H1 (cell line): ENCODE results near the gene YWHAQ. TPM values are rescaled to one million over a fixed set of nuclear protein-coding genes. Genes with fewer than 3 reads are reported as not detected.

ENCODE experiments used
- BCL11A ChIP-seq, 2 experiments: IDR thresholded peaks; one replicate each; pipeline ENCODE4 v1.6.1; 2011; ENCODE audit warnings: low read depth in 2 of 2, low read length in 2 of 2, mild to moderate bottlenecking in 2 of 2
- BRCA1 ChIP-seq: IDR thresholded peaks from 2 replicates; pipeline ENCODE4 v1.6.1; 2012; ENCODE audit warnings: low read depth, low read length, improper control_type of control experiment
- CHD7 ChIP-seq: fragments of 300-600 bp; sonication (generic); IDR thresholded peaks from 2 replicates; pipeline ENCODE4 v1.7.1; 2012; ENCODE audit warnings: low read length, moderate library complexity, mild to moderate bottlenecking, inconsistent platforms; ENCODE audit not compliant: insufficient replicate concordance
- GABPA ChIP-seq: IDR thresholded peaks from 2 replicates; pipeline ENCODE4 v1.6.1; 2011; ENCODE audit warnings: mild to moderate bottlenecking, low read length, moderate library complexity, borderline replicate concordance; ENCODE audit not compliant: insufficient read depth
- JUN ChIP-seq: IDR thresholded peaks from 2 replicates; pipeline ENCODE4 v1.6.1; 2011; ENCODE audit warnings: low read depth, mild to moderate bottlenecking, improper control_type of control experiment, low read length
- POU5F1 ChIP-seq: IDR thresholded peaks from 2 replicates; pipeline ENCODE4 v1.6.1; 2011; ENCODE audit warnings: low read depth, mild to moderate bottlenecking, low read length, moderate library complexity
- RNF2 ChIP-seq: fragments of 200-900, 300-1000 bp; sonication (generic); IDR thresholded peaks from 2 replicates; pipeline ENCODE4 v1.7.1; 2016; ENCODE audit warnings: borderline replicate concordance, low read depth, mild to moderate bottlenecking, antibody characterized with exemption, low read length; ENCODE audit not compliant: poor library complexity, severe bottlenecking; ENCODE audit errors: missing control alignments
- SIN3A ChIP-seq, 2 experiments: IDR thresholded peaks in 1 of 2; conservative IDR thresholded peaks in 1 of 2; 2 replicates each; pipeline ENCODE4 v1.6.1; 2011 to 2012; ENCODE audit warnings: low read length in 2 of 2, improper control_type of control experiment in 1 of 2, low read depth in 1 of 2, mild to moderate bottlenecking in 1 of 2
- SUZ12 ChIP-seq: fragments of 200-600 bp; sonication (generic); IDR thresholded peaks from 2 replicates; pipeline ENCODE4 v1.6.1; 2012; ENCODE audit warnings: mild to moderate bottlenecking, inconsistent platforms, low read length, moderate library complexity, mixed read lengths
- TAF7 ChIP-seq: optimal IDR thresholded peaks from 2 replicates; pipeline ENCODE3; 2011; ENCODE audit warnings: low read depth, mild to moderate bottlenecking, inconsistent platforms, low read length, moderate library complexity, borderline replicate concordance
- YY1 ChIP-seq: IDR thresholded peaks from 2 replicates; pipeline ENCODE4 v1.6.1; 2011; ENCODE audit warnings: low read depth, mild to moderate bottlenecking, low read length
- polyA plus RNA-seq, 7 experiments: library from polyadenylated mRNA; depleted of rRNA in 3 of 7; stranded (reverse) in 5 of 7; unstranded in 2 of 7; fragments of >200 nt in 5 of 7; fragments of 200-250 nt in 2 of 7; gene quantifications; 1 replicate in 5 of 7; 2 replicates in 1 of 7; 4 replicates in 1 of 7; pipeline versions ENCODE4 v1.2.1 to v1.2.3, GENCODE V29; 2011 to 2013; ENCODE audit warnings: missing spikeins in 2 of 7, mixed read lengths in 2 of 7
- total RNA-seq: library from RNA; stranded (reverse); fragmentation: NEBNext Ultra II Directional; extraction: Animal tissue kit (Norgen Biotek cat#: 25700); gene quantifications from 2 replicates; pipeline ENCODE4 v1.2.1, GENCODE V29; 2021

Gene YWHAQ
- total and polyA plus RNA-seq, 2 of the 8 experiments (the other 6 are each of a cell fraction or from before 2014, with no cell fraction given) = 244 to 480 TPM

- TF ChIP-seq CHD7 (no peak), BCL11A (IDR thresholded peaks at IDR 0.05; ENCODE audit: low read depth in 2 of 2, low read length in 2 of 2) (no peak), GABPA (no peak), SUZ12 (no peak), JUN (no peak), TAF7 (no peak), YY1 (no peak), RNF2 (no peak), BRCA1 (no peak), SIN3A (conservative IDR thresholded peaks at IDR 0.05 in 1 of 2, IDR thresholded peaks at IDR 0.05 in 1 of 2; ENCODE audit: low read depth in 1 of 2, low read length in 2 of 2) (no peak), POU5F1 (no peak)
Measured at GRCh38 chr2:9538000-9538507, 92.7 kb downstream of the YWHAQ start (continued).
